ENCODE data around the gene OLFML1.
A peak's percentile ranks its signal among the peaks of the same experiment; 100 is the strongest.

The OLFML1 gene

GRCh38 chr11:7549681-7550080 is 64.4 kb downstream of the OLFML1 start:
- TF ChIP-seq PAX5 (IDR thresholded peaks at IDR 0.05; ENCODE audit: insufficient read depth, low read length, severe bottlenecking) (no peak), POLR2A (IDR thresholded peaks at IDR 0.05; ENCODE audit: low read depth, low read length) (no peak), POU2F2 (IDR thresholded peaks at IDR 0.05; ENCODE audit: low read depth, low read length) (no peak), SPI1 (IDR thresholded peaks at IDR 0.05; ENCODE audit: low read depth, low read length) (no peak), TAF1 (IDR thresholded peaks at IDR 0.05; ENCODE audit: low read depth, low read length) (no peak), POLR2AphosphoS5 (IDR thresholded peaks at IDR 0.05; ENCODE audit: low read depth, low read length) (no peak)
- FAIRE-seq (peak; percentile 16), DNase-seq (ENCODE audit: insufficient read length, low spot score) (no peak)

- TF ChIP-seq PAX5 (IDR thresholded peaks at IDR 0.05; ENCODE audit: insufficient read depth, low read length, severe bottlenecking) = no peak
- TF ChIP-seq POLR2AphosphoS5 (IDR thresholded peaks at IDR 0.05; ENCODE audit: low read depth, low read length) = no peak
- no peak for TF ChIP-seq POU2F2 (IDR thresholded peaks at IDR 0.05; ENCODE audit: low read depth, low read length)
- TF ChIP-seq TAF1 (IDR thresholded peaks at IDR 0.05; ENCODE audit: low read depth, low read length) = no peak
- TF ChIP-seq POLR2A (IDR thresholded peaks at IDR 0.05; ENCODE audit: low read depth, low read length) = no peak
- DNase-seq (ENCODE audit: insufficient read length, low spot score) (no peak), FAIRE-seq (no peak)
These were observed 66.3 kb downstream of the OLFML1 start for GRCh38 chr11:7551571-7551970.

GRCh38 chr11:7552666-7553065 is 67.4 kb downstream of the OLFML1 start:
- FAIRE-seq = no peak
- no peak for TF ChIP-seq POLR2A (IDR thresholded peaks at IDR 0.05; ENCODE audit: low read depth, low read length)
- no peak for TF ChIP-seq POU2F2 (IDR thresholded peaks at IDR 0.05; ENCODE audit: low read depth, low read length)
- no peak for TF ChIP-seq TAF1 (IDR thresholded peaks at IDR 0.05; ENCODE audit: low read depth, low read length)
- TF ChIP-seq SPI1 (IDR thresholded peaks at IDR 0.05; ENCODE audit: low read depth, low read length) = no peak
- TF ChIP-seq PAX5 (IDR thresholded peaks at IDR 0.05; ENCODE audit: insufficient read depth, low read length, severe bottlenecking) = no peak
- TF ChIP-seq POLR2AphosphoS5 (IDR thresholded peaks at IDR 0.05; ENCODE audit: low read depth, low read length) = no peak

GRCh38 chr11:7555052-7555699 is 69.9 kb downstream of the OLFML1 start:
- TF ChIP-seq SPI1 (IDR thresholded peaks at IDR 0.05; ENCODE audit: low read depth, low read length) (no peak), TAF1 (IDR thresholded peaks at IDR 0.05; ENCODE audit: low read depth, low read length) (no peak), POLR2AphosphoS5 (IDR thresholded peaks at IDR 0.05; ENCODE audit: low read depth, low read length) (no peak)
- FAIRE-seq (no peak), DNase-seq (ENCODE audit: insufficient read length, low spot score) (no peak)

More at GRCh38 chr11:7552666-7553065, 67.4 kb downstream of the OLFML1 start:
- DNase-seq (ENCODE audit: insufficient read length, low spot score) = no peak

GRCh38 chr11:7558046-7558445 is 72.7 kb downstream of the OLFML1 start:
- DNase-seq (ENCODE audit: insufficient read length, low spot score) (no peak), FAIRE-seq (no peak)
- TF ChIP-seq PAX5 (IDR thresholded peaks at IDR 0.05; ENCODE audit: insufficient read depth, low read length, severe bottlenecking) (no peak), TAF1 (IDR thresholded peaks at IDR 0.05; ENCODE audit: low read depth, low read length) (no peak), POLR2A (IDR thresholded peaks at IDR 0.05; ENCODE audit: low read depth, low read length) (no peak), SPI1 (IDR thresholded peaks at IDR 0.05; ENCODE audit: low read depth, low read length) (no peak), POU2F2 (IDR thresholded peaks at IDR 0.05; ENCODE audit: low read depth, low read length) (no peak), POLR2AphosphoS5 (IDR thresholded peaks at IDR 0.05; ENCODE audit: low read depth, low read length) (no peak)

GRCh38 chr11:7559398-7560283 is 74.3 kb downstream of the OLFML1 start:
- DNase-seq (ENCODE audit: insufficient read length, low spot score) (no peak), FAIRE-seq (peak; percentile 76)
- TF ChIP-seq SPI1 (IDR thresholded peaks at IDR 0.05; ENCODE audit: low read depth, low read length) (peak; percentile 68), POLR2A (IDR thresholded peaks at IDR 0.05; ENCODE audit: low read depth, low read length) (no peak)
